Amniotic epithelial cell (primary cell): ENCODE data around the gene ARSA.
"Not testable (repeated sequence)": the region's sequence is repeated elsewhere in the genome, so short reads cannot be mapped to it uniquely, and the experiment has no call there.

Experiments used
- DNase-seq: peaks from one replicate; pipeline ENCODE4 v3.0.0-alpha.2; 2010; ENCODE audit warnings: low read depth

The ARSA gene

DNA sequence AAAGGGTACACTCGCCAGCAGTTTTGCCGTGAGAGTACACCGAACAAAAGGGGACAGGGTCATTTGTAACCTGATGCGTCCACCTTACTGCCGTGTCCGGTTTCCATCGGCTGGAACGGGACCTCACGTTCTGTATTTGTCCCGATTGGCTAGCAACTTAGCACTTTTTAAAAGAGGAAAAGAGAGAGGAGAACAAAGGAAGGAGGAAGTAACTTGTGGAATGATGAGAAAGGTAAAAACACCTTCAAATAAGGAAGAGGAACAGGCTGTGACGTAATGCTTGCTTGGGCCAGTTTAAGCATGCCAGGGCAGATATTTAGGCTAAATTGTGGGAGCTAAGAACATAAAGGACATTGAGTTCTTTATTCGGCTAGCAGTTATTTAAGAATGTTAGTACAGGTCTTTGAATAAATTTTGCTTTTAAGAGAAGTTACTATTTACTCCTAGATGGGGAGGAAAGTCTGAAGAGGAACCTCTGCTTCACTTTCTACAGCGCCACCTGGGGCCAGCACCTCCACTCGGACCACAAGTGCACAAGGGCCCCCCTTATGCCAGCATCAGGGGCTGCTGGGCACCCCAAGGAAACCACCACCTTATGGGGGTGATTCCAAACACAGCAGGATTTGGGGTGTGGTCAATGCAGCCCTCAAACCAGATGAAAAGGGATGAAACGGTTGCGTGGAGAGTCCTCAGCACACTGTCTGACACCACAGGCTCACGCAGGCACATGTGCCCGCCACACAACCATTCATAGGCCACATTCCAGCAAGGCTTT, 5.8 kb downstream of the ARSA start:
- no peak for DNase-seq

DNA sequence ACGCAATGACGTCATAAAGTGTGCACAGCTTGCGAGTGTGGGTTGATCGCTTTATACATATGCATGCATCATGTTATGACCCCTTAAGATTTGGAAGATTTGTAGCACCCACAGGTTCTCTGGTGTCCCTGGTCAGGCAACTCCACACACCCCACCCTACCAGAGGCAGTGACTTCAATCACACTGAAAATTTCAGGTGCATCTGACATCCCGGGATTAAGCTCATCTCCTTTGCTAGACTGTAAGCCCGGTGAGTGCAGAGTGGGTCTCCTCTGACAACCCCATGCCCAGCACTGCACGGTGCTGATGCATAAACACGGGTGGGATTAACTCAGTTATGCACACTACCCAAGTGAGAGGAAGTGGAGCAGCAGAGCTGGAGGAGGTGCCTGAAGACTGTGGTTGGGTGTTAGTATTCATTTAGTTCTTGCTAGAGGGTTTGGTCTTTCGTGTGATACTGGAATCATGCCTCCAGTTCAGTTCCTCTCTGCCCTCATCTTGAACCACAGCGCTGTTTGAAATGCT, 6.5 kb downstream of the ARSA start:
- DNase-seq: peak; percentile 10

DNA sequence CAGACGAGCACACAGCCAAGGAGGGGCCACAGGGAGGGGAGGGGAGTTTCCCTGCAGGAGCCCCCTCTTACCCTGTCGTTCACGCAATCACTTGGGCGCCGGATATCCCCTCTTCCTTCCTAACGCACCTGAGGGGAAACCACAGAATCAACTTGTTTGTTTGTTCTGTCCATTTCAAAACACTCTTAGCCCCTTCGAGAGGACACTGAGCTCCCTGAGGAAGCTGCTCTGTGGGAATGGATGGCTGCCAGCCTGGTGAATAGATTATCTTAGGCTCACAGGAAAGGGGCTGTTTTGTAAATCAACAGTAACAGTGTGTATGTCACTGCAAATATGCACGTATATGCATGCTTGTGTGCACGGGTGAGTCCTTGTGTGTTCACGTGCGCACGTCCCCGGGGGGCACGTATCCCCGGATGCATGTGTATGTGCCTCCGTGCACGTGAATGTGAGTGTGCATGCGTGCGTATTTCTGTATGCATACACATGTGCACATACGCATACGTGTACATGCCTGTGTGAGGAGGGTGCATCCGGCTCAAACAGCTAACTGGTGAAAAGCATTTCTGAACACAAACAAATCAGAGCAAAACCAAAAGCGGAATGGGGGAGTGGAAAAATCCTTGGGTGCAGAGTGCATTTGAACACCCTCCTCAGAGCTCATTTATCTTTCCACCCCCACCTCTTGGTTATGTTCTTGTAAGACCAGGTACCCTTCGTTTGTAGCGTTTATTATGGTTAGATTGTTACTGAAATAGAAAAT, 7.2 kb downstream of the ARSA start:
- no peak for DNase-seq

DNA sequence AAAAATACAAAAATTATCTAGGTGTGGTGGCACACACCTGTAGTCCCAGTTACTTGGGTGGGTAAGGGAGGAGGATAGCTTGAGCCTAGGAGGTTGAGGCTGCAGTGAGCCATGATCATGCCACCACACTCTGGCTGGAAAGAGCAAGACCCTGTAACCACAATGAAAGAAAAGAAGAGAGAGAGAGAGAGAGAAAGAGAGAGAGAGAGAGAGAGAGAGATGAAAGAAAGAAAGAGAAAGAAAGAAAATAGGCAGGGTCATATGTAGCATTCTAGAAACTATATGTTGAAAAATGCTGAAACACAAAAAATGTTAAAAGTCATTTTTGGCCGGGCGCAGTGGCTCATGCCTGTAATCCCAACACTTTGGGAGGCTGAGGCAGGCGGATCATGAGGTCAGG, 13.7 kb downstream of the ARSA start:
- not testable (repeated sequence) for DNase-seq

DNA sequence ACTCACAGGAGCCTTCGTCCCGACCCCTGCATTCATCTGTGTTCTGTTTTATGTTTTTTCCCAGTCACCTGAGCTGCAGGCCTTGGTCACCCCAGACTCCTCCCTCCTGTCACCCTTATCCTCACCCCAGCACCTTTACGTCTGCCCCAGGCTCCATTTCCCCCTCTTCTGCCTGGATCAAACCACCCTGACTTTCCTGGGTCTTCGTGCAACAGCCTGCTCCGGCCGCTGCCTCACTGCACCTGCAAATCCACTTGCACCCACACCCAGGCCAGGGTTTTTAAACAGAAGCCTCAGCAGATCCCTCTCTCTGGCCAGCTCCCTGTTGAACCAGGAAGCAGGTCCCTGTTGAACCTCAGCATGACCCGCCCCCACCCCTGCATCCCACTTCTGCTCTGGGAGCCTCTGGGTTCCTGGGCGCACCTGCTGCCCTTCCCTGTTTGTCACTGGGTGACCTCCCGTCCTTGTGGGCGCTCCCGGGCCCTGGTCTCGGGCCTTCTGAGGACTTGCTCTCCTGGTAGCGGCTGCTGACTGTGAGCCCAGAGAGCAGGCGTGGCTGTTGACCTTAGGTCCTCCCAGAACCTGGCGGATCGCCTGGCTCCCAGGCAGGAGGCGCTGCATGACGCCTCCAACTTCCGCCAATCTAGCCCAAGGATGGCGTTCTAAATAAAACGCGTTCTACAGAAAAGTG, 14.5 kb downstream of the ARSA start:
- no peak for DNase-seq

DNA sequence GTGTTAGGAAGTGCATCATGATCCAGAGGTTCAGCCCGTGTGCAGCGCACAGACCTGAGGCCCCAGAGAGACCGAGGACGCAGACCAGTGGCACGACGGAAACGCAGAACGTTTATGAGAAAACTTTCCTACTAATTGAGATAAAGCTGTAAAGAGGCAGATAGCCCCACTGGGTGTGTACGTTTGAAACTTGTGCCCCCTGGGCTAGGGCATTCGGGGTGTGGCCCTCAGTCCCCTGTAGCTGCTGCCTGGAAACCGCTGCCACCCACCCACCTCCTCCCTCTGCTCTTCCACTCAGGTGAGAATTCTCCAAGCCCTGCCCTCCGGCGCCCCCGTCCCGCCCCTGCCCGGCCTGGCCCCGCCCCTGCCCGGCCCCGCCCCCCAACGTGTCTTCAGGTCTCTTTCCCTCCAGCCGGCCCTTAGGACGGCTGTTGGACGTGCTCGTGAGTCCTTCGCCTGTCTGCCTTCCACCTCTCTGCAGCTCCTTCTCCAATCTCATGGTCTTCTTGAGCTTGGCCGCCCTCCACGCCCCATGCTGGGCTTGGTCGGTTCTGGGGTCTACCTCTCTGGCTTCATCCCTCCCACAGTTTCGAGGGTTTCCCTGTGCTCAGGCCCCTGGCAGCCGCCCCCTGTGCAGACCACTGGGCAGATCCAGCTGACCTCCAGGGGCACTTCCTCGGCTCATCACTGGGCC, 15.3 kb downstream of the ARSA start:
- DNase-seq: no peak

DNA sequence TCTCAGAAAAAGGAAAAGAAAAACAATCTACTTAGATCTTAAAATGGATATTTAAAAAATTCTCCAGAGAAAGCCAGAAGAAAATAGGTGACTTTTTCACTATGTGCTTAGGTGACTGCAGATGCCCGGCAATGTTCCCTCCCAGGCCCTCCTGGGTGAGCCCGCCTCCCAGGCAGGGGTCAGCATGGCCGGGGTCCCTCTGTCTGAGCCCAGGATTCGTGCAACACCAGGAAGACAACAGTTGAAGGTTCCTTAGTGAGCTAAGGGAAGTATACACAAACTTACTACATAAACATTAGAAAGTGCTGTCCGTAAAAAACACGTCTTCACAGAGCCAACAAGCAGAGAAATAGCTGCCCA, 15.8 kb downstream of the ARSA start:
- DNase-seq: no peak

DNA sequence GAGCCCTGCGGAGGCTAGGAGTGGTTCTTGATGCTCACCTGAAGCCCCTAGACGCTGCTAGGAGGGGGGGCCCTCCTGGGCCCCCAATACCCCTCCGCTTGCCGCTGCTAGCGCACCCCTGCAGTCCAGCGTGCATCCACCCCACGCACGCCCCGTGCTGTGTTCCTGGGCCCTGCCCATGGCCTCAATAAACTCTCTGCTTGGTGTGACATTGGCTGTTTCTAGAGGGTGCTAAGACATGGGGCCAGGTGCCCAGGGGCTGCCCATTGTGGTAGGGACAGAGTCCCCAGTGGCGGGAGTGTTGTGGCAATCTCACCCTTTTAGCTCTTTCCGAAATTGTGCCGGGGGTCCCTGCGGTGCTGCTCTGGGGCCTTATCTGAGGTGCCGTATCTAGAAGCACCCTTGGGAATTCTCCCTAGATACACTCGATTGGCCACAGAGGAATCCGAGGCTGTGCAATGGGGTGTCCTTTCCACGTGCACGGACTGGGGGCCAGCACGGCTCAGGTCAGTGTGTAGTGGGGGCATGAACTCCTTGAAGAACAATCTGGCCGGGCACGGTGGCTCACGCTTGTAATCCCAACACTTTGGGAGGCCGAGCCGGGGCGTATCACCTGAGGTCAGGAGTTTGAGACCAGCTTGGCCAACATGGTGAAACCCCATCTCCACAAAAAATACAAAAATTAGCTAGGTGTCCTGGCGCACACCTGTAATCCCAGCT, 16.5 kb downstream of the ARSA start:
- no peak for DNase-seq

DNA sequence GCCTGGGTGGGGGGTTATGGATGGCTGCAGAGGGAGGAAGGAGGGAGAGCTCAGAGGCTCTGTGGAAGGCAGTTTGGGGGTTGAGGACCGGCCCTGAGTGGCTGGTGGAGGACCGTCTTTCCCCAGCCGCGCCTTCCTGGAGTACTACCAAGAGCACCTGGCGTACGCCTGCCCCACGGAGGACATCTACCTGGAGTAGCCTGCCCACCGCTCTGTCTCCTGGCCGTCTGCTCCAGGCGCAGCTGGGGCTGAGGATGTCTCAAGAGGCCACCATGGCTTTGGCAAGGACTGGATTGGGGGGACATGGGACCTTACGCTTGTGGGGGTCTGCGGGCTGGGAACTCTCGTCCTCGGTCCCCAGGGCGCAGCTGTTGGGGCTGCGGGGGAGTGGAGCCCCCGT, 17.4 kb downstream of the ARSA start:
- DNase-seq: no peak

DNA sequence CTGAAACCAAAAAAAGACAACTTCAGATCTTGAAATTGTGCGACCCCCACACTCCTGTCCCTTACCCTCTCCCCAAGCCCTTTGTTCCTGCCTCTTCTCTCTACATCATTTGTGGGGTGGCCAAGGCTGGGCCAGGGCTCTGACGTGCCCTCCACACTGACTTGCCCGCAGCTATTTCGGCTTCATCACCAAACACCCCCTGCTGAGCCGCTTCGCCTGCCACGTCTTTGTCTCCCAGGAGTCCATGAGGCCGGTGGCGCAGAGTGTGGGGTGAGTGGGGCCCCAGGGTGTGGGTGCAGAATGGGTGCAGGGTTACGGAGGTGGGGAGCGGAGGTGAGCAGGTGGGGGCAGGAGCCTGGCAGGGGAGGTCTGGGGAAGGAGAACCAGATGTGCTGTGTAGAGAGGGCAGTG, 17.9 kb downstream of the ARSA start:
- DNase-seq: no peak

DNA sequence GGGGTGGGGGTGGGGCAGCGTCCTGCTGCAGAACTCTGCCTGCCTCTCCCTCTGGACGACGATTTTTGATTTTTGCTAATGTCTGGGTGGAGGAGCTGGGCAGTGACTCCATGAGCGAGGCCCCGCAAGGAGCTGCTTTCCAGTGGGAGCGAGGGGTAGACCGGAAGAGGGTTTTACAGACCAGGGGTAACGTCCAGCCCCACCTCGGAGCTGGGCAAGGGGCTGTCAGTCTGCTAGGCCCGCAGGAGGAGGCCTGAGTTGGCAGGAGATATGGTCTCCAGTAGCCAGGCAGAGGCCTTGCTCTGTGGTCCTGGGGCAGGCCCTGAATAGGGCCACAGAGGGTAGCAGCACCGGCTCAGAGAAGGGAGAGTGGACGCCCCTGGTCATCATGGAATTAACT, 18.4 kb downstream of the ARSA start:
- no peak for DNase-seq

DNA sequence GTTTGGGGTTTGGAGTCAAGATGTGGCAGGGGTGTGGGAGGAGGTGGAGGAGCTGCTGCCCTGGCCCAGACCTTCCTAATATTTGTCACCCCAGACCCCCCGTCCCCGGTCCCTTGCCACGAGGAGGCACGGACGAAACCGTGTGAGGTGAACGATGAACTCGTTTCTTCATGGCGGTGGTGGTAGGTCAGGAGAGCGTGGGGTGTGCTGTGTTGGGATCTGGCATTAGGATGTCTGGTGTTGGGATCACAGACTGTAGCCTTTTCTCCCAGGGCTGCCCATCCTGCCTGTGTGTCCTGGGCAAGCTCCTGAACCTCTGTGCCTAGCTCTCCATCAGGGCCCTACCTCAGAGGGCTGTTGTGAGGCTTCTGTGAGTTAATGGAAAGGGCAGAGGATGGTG, 19.0 kb downstream of the ARSA start:
- no peak for DNase-seq

DNA sequence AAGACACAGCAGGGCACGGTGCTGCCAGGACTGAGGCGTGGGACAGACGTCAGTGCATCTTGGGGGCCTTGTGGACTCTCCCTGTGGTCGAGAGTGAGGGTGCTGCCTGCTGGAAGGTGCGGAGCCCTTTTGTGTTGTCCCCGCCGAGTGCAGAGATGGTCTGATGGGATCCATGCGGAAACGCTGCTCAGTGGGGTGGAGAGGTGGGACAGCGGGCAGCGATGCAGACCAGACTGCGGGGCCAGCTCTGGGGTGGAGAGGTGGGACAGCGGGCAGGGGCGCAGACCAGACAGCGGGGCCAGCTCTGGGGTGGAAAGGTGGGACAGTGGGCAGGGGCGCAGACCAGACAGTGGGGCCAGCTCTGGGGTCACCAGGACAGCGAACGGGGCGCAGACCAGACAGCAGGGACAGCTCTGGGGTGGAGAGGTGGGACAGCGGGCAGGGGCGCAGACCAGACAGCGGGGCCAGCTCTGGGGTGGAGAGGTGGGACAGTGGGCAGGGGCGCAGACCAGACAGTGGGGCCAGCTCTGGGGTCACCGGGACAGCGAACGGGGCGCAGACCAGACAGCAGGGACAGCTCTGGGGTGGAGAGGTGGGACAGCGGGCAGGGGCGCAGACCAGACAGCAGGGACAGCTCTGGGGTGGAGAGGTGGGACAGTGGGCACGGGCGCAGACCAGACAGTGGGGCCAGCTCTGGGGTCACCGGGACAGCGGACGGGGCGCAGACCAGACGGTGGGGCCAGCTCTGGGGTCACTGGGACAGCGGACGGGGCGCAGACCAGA, 19.7 kb downstream of the ARSA start:
- DNase-seq: not testable (repeated sequence)

DNA sequence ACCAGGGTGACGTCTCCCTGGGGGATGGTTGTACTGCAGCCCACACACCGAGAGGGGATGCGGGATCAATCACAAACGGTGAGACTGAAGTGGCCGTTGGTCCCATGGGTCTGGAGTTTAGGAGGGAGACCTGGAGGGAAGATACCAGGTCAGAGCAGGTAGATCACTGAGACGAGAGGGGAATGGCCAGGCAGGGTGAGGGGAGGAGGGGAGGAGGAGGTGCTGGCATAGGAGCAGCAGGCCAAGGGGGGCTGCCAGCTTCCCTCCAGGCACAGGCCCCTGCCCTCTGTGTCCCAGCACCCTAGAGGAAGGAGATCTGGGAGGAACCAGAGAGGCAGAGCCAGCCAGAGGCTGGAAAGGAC, 20.3 kb downstream of the ARSA start:
- no peak for DNase-seq

DNA sequence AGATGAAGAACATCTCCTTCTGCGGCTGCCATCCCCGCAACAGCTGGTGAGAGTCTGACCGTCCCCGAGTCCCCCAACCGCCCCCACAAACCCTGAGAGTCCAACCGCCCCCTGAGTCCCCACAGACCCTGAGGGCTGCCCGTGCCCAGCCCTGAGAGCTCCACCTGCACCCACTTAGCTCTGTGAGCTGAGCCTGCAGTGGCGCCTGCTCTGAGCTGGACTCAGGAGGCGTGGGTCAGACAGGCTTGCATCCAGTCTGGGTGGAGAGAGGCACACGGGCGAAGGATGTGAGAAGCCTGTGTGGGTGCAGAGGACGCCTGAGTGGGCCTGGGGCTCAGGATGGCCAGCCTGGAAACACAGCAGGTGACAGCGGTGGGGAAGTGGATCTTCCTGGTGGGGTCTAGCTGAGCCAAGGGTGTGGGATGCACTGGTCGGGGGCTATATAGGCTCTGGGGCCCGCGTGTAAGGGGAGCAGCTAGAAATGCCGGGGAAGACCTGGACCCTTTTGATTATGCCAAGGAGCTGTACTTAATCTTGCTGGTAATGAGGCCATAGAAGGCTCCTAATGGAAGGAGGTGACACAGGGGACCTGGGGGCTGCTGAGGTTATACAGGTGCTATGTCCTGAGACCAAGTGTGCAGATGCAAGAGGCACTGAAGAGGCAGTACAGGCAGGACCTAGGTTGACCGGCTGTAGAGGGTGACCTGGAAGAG, 20.9 kb downstream of the ARSA start:
- DNase-seq: no peak

DNA sequence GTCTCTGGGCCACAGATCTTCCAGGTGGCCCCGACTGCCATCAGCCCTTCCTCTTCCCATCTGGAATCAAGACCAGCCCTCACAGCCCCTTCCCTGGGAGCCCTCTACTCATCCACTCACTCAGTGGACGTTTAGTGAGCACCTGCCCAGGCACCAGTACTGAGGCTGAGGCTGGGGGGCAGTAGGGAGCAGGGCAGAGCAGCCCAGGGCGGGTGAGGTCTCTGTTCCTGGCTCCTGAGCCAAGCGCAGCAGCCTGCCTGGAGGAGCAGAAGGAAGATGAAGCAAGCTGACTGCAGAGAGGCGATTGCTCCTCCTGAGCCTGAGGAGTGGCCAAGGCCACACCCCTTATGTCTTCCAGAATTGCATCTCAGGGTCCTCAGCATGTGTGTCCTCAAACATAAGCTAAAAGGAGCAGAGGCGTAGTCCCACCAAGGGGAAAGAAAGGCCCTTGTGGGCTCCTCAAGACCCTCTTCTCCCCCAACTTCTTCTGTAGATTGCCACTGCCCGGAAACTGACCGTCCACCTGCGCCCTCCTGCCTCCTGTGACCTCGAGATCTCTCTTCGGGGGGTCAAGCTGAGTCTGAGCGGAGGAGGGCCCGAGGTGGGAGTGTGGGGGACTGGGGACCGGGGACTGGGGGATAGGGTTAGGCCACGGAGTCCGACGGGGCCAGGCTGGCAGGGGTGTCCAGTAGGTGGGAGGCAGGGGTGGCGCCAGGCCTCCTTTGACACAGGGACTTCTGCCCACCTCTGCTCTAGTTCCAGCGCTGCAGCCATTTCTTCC, 21.6 kb downstream of the ARSA start:
- no peak for DNase-seq

DNA sequence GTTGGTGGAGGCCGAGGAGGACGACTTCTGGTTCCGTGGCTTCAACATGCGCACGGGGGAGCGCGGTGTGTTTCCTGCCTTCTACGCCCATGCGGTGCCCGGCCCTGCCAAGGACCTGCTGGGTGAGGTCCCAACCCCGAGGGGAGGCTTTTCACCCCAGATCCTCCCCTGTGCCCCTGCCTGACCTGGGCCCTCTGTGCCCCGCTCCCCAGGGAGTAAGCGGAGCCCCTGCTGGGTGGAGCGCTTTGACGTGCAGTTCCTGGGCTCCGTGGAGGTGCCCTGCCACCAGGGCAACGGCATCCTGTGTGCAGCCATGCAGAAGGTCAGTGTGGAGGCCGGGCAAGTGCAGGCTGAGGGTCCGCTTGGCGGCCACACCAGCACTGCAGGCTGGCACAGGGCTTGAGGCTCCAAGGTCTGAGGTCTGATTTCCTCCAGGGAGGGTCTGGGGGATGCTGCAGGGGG, 22.3 kb downstream of the ARSA start:
- no peak for DNase-seq

DNA sequence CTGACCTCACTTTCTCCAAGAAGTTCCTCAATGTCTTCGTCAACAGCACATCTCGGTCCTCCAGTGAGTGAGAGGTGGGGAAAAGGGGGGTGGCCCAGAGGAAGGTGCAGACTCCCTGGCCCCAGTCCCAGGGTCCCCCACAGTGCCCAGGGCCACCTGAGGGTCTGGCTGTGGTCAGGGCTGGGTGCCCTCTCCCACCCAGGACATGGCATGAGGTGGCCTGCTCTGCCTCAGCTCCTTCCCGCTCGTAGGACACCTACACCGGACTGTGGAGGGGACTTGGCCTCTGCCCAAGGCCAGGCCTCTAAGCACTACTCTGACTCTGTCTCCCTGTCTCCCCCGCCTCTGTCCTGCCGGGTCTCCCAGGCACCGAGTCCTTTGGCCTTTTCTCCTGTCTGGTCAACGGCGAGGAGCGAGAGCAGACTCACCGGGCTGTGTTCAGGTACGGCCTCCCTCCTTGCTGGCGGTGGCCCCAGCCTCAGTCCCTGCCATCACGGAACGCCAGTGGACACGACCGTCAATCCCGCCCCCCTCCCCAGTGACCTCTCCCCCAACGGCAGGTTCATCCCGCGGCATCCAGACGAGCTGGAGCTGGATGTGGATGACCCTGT, 22.8 kb downstream of the ARSA start:
- no peak for DNase-seq
